ENCODE data around the gene CHL1.
"Not testable (repeated sequence)": the region's sequence is repeated elsewhere in the genome, so short reads cannot be mapped to it uniquely, and the experiment has no call there.

The CHL1 gene

GRCh38 chr3:350871-351371 lies 154.4 kb downstream of the CHL1 start:
- H3K36me3 ChIP-seq (ENCODE audit: control insufficient read depth, insufficient read depth, low read length): no peaks in the 10 kb centered on the region
- no peaks in the 10 kb centered on the region for H3K4me1 ChIP-seq (ENCODE audit: control insufficient read depth, insufficient read depth, low read length)
- no peak overlapping the region for H3K4me3 ChIP-seq (ENCODE audit: low read depth, low read length)
- no peaks in the 10 kb centered on the region for H3K9me3 ChIP-seq (ENCODE audit: control insufficient read depth, insufficient read depth, low read length)
- no peaks in the 10 kb centered on the region for H3K27me3 ChIP-seq (ENCODE audit: control insufficient read depth, insufficient read depth, low read length)
- H3K9ac ChIP-seq (ENCODE audit: low read depth, low read length): no peak overlapping the region

GRCh38 chr3:352599-352998 lies 156.0 kb downstream of the CHL1 start:
- Histone ChIP-seq H3K4me3 (ENCODE audit: low read depth, low read length) (no peak overlapping the region), H3K27me3 (ENCODE audit: control insufficient read depth, insufficient read depth, low read length) (no peaks in the 10 kb centered on the region), H3K9ac (ENCODE audit: low read depth, low read length) (no peak overlapping the region)

GRCh38 chr3:353191-353739 lies 156.7 kb downstream of the CHL1 start:
- Histone ChIP-seq H3K4me1 (ENCODE audit: control insufficient read depth, insufficient read depth, low read length) (no peaks in the 10 kb centered on the region), H3K27me3 (ENCODE audit: control insufficient read depth, insufficient read depth, low read length) (no peaks in the 10 kb centered on the region), H3K9me3 (ENCODE audit: control insufficient read depth, insufficient read depth, low read length) (no peaks in the 10 kb centered on the region), H3K4me3 (ENCODE audit: low read depth, low read length) (no peak overlapping the region), H3K9ac (ENCODE audit: low read depth, low read length) (no peak overlapping the region), H3K36me3 (ENCODE audit: control insufficient read depth, insufficient read depth, low read length) (no peaks in the 10 kb centered on the region)

More at GRCh38 chr3:352599-352998, 156.0 kb downstream of the CHL1 start:
- Histone ChIP-seq H3K36me3 (ENCODE audit: control insufficient read depth, insufficient read depth, low read length) (no peaks in the 10 kb centered on the region), H3K9me3 (ENCODE audit: control insufficient read depth, insufficient read depth, low read length) (no peaks in the 10 kb centered on the region), H3K4me1 (ENCODE audit: control insufficient read depth, insufficient read depth, low read length) (no peaks in the 10 kb centered on the region)

GRCh38 chr3:354432-354831 lies 157.9 kb downstream of the CHL1 start:
- H3K9me3 ChIP-seq (ENCODE audit: control insufficient read depth, insufficient read depth, low read length): no peaks in the 10 kb centered on the region
- no peaks in the 10 kb centered on the region for H3K27me3 ChIP-seq (ENCODE audit: control insufficient read depth, insufficient read depth, low read length)
- no peak overlapping the region for H3K4me3 ChIP-seq (ENCODE audit: low read depth, low read length)
- no peaks in the 10 kb centered on the region for H3K36me3 ChIP-seq (ENCODE audit: control insufficient read depth, insufficient read depth, low read length)
- H3K9ac ChIP-seq (ENCODE audit: low read depth, low read length): no peak overlapping the region
- H3K4me1 ChIP-seq (ENCODE audit: control insufficient read depth, insufficient read depth, low read length): no peaks in the 10 kb centered on the region

GRCh38 chr3:355622-356021 lies 159.1 kb downstream of the CHL1 start:
- Histone ChIP-seq H3K9ac (ENCODE audit: low read depth, low read length) (no peak overlapping the region), H3K4me3 (ENCODE audit: low read depth, low read length) (no peak overlapping the region), H3K9me3 (ENCODE audit: control insufficient read depth, insufficient read depth, low read length) (no peaks in the 10 kb centered on the region), H3K27me3 (ENCODE audit: control insufficient read depth, insufficient read depth, low read length) (no peaks in the 10 kb centered on the region), H3K36me3 (ENCODE audit: control insufficient read depth, insufficient read depth, low read length) (no peaks in the 10 kb centered on the region), H3K4me1 (ENCODE audit: control insufficient read depth, insufficient read depth, low read length) (no peaks in the 10 kb centered on the region)

GRCh38 chr3:356952-357351 lies 160.4 kb downstream of the CHL1 start:
- no peak overlapping the region for H3K4me3 ChIP-seq (ENCODE audit: low read depth, low read length)
- no peaks in the 10 kb centered on the region for H3K4me1 ChIP-seq (ENCODE audit: control insufficient read depth, insufficient read depth, low read length)
- no peaks in the 10 kb centered on the region for H3K36me3 ChIP-seq (ENCODE audit: control insufficient read depth, insufficient read depth, low read length)
- no peaks in the 10 kb centered on the region for H3K9me3 ChIP-seq (ENCODE audit: control insufficient read depth, insufficient read depth, low read length)
- no peak overlapping the region for H3K9ac ChIP-seq (ENCODE audit: low read depth, low read length)
- no peaks in the 10 kb centered on the region for H3K27me3 ChIP-seq (ENCODE audit: control insufficient read depth, insufficient read depth, low read length)

- H3K27me3 ChIP-seq (ENCODE audit: control insufficient read depth, insufficient read depth, low read length): no peaks in the 10 kb centered on the region
- no peaks in the 10 kb centered on the region for H3K9me3 ChIP-seq (ENCODE audit: control insufficient read depth, insufficient read depth, low read length)
- no peak overlapping the region for H3K9ac ChIP-seq (ENCODE audit: low read depth, low read length)
- no peaks in the 10 kb centered on the region for H3K4me1 ChIP-seq (ENCODE audit: control insufficient read depth, insufficient read depth, low read length)
- H3K36me3 ChIP-seq (ENCODE audit: control insufficient read depth, insufficient read depth, low read length): no peaks in the 10 kb centered on the region
- no peak overlapping the region for H3K4me3 ChIP-seq (ENCODE audit: low read depth, low read length)
These were observed 163.1 kb downstream of the CHL1 start for GRCh38 chr3:359672-360071.

GRCh38 chr3:362681-363338 lies 166.2 kb downstream of the CHL1 start:
- Histone ChIP-seq H3K9me3 (ENCODE audit: control insufficient read depth, insufficient read depth, low read length) (no peaks in the 10 kb centered on the region), H3K36me3 (ENCODE audit: control insufficient read depth, insufficient read depth, low read length) (no peaks in the 10 kb centered on the region), H3K27me3 (ENCODE audit: control insufficient read depth, insufficient read depth, low read length) (no peaks in the 10 kb centered on the region), H3K4me1 (ENCODE audit: control insufficient read depth, insufficient read depth, low read length) (no peaks in the 10 kb centered on the region), H3K9ac (ENCODE audit: low read depth, low read length) (no peak overlapping the region), H3K4me3 (ENCODE audit: low read depth, low read length) (no peak overlapping the region)

GRCh38 chr3:364287-364686 lies 167.7 kb downstream of the CHL1 start:
- no peak overlapping the region for H3K9ac ChIP-seq (ENCODE audit: low read depth, low read length)
- no peaks in the 10 kb centered on the region for H3K9me3 ChIP-seq (ENCODE audit: control insufficient read depth, insufficient read depth, low read length)

GRCh38 chr3:365268-365667 lies 168.7 kb downstream of the CHL1 start:
- Histone ChIP-seq H3K4me1 (ENCODE audit: control insufficient read depth, insufficient read depth, low read length) (no peaks in the 10 kb centered on the region), H3K9ac (ENCODE audit: low read depth, low read length) (no peak overlapping the region), H3K27me3 (ENCODE audit: control insufficient read depth, insufficient read depth, low read length) (no peaks in the 10 kb centered on the region), H3K9me3 (ENCODE audit: control insufficient read depth, insufficient read depth, low read length) (no peaks in the 10 kb centered on the region), H3K4me3 (ENCODE audit: low read depth, low read length) (no peak overlapping the region), H3K36me3 (ENCODE audit: control insufficient read depth, insufficient read depth, low read length) (no peaks in the 10 kb centered on the region)

More at GRCh38 chr3:364287-364686, 167.7 kb downstream of the CHL1 start:
- Histone ChIP-seq H3K36me3 (ENCODE audit: control insufficient read depth, insufficient read depth, low read length) (no peaks in the 10 kb centered on the region), H3K4me3 (ENCODE audit: low read depth, low read length) (no peak overlapping the region), H3K27me3 (ENCODE audit: control insufficient read depth, insufficient read depth, low read length) (no peaks in the 10 kb centered on the region), H3K4me1 (ENCODE audit: control insufficient read depth, insufficient read depth, low read length) (no peaks in the 10 kb centered on the region)

- not testable (repeated sequence) for H3K36me3 ChIP-seq (ENCODE audit: control insufficient read depth, insufficient read depth, low read length); H3K9ac ChIP-seq (ENCODE audit: low read depth, low read length); H3K9me3 ChIP-seq (ENCODE audit: control insufficient read depth, insufficient read depth, low read length); H3K4me3 ChIP-seq (ENCODE audit: low read depth, low read length); H3K27me3 ChIP-seq (ENCODE audit: control insufficient read depth, insufficient read depth, low read length); H3K4me1 ChIP-seq (ENCODE audit: control insufficient read depth, insufficient read depth, low read length)
These were observed 169.7 kb downstream of the CHL1 start for GRCh38 chr3:366253-366652.

- H3K4me3 ChIP-seq (ENCODE audit: low read depth, low read length): no peak overlapping the region
- no peaks in the 10 kb centered on the region for H3K27me3 ChIP-seq (ENCODE audit: control insufficient read depth, insufficient read depth, low read length)
- no peaks in the 10 kb centered on the region for H3K36me3 ChIP-seq (ENCODE audit: control insufficient read depth, insufficient read depth, low read length)
- H3K9me3 ChIP-seq (ENCODE audit: control insufficient read depth, insufficient read depth, low read length): no peaks in the 10 kb centered on the region
- H3K4me1 ChIP-seq (ENCODE audit: control insufficient read depth, insufficient read depth, low read length): no peaks in the 10 kb centered on the region
- no peak overlapping the region for H3K9ac ChIP-seq (ENCODE audit: low read depth, low read length)
These were observed 176.7 kb downstream of the CHL1 start for GRCh38 chr3:373193-373779.
